ENCODE results near the gene ACOT11. TPM values are rescaled to one million over a fixed set of nuclear protein-coding genes. Genes with fewer than 3 reads are reported as not detected.
A peak's percentile ranks its signal among the peaks of the same experiment; 100 is the strongest.

Gene ACOT11
- total RNA-seq, 1 donor from 2014 or later, result 1.7 TPM

DNA sequence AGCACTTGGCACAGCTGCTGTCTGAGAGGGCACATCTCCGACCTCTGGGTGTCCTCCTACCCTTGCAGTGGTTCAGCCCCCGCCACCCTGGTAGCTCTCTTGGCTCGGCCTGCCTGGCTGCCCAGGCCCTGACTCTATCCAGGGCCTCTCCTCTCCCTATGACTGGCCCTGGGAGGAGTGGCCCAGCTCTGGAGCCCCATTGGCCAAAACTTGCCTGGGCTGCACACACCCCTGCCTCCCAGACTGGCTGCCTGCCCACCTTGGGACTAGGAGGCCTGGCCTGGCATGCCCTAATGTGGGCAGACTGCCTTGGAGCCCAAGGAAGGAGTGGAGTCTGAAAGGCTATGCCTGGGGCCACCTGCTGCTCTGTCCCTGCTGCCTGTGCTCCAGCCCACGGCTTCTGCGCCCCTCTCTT is 33.6 kb downstream of the ACOT11 start:
- Mint-ChIP-seq H3K4me1 (ENCODE audit: low read depth) (peaks cover 11% of the 10 kb centered on the region), H3K9me3 (ENCODE audit: low read depth) (no peaks in the 10 kb centered on the region), H3K4me3 (ENCODE audit: low read depth) (no peak overlapping the region), H3K36me3 (ENCODE audit: insufficient read depth) (no peaks in the 10 kb centered on the region), H3K27ac (no peak overlapping the region), H3K27me3 (no peaks in the 10 kb centered on the region)
- TF ChIP-seq, protein P1, sequence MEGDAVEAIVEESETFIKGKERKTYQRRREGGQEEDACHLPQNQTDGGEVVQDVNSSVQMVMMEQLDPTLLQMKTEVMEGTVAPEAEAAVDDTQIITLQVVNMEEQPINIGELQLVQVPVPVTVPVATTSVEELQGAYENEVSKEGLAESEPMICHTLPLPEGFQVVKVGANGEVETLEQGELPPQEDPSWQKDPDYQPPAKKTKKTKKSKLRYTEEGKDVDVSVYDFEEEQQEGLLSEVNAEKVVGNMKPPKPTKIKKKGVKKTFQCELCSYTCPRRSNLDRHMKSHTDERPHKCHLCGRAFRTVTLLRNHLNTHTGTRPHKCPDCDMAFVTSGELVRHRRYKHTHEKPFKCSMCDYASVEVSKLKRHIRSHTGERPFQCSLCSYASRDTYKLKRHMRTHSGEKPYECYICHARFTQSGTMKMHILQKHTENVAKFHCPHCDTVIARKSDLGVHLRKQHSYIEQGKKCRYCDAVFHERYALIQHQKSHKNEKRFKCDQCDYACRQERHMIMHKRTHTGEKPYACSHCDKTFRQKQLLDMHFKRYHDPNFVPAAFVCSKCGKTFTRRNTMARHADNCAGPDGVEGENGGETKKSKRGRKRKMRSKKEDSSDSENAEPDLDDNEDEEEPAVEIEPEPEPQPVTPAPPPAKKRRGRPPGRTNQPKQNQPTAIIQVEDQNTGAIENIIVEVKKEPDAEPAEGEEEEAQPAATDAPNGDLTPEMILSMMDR (IDR thresholded peaks at IDR 0.05; ENCODE audit: unreplicated experiment), result no peak
- no peak for DNase-seq (ENCODE audit: low spot score, unreplicated experiment)

DNA sequence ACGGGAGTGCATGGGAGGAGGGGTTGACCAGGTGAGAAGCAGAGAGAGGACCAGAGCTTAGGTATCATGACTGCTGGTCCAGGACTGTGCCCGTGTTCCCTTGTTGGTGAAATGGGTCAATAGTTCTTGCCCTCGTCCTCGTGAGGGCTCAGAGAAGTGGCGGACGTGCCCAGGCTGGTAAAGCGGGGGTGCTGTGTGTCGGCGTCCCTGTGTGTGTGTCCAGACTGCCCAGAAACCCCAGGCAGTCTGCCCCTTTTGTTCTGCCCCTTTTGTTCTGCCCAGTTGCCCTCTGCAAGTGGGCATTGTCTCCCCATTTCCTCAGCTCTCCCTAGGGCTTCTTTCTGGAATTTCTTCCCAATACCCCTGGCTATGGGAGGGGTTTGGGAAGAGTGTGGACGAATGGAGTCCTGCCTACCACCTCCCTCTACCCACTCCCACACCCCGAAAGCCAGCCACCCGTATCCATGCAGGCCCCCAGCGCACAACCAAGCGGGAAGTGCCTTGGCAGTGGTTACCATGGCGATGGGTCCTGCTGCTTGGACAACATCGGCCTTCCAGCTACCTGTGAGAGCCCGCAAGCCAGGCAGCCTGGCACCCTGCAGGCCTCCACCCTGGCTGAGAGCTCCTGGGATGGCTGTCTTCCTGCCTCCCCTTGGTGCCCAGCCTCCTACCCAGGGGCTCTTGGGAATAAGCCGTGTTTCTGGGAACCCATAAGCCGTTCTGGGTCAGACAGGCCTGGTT is 34.7 kb downstream of the ACOT11 start:
- Mint-ChIP-seq H3K27ac (no peak overlapping the region), H3K27me3 (no peaks in the 10 kb centered on the region), H3K4me3 (ENCODE audit: low read depth) (no peak overlapping the region), H3K36me3 (ENCODE audit: insufficient read depth) (no peaks in the 10 kb centered on the region), H3K4me1 (ENCODE audit: low read depth) (peaks cover 11% of the 10 kb centered on the region), H3K9me3 (ENCODE audit: low read depth) (no peaks in the 10 kb centered on the region)
- TF ChIP-seq, protein P1 (IDR thresholded peaks at IDR 0.05; ENCODE audit: unreplicated experiment), result no peak
- DNase-seq (ENCODE audit: low spot score, unreplicated experiment), result no peak

DNA sequence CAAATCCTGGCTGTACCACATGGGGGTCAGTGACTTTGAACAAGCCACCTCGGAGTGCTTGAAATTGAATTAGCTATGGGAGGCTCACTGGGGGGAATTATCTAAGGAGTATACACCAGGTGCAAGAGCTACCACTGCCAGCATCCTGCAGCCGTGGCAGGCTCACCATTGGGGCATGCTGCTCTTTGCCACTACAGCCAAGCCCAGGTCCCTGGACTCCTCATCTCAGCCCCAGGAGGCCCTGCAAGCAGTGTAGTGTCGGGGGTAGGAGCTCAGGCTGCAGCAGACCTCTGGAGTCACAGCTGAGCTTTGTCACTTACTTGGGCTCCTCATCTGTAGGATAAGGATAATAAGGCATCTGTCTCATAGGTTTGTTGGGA is 35.3 kb downstream of the ACOT11 start:
- no peaks in the 10 kb centered on the region for H3K36me3 Mint-ChIP-seq (ENCODE audit: insufficient read depth)
- H3K9me3 Mint-ChIP-seq (ENCODE audit: low read depth), result no peaks in the 10 kb centered on the region
- TF ChIP-seq, protein P1 (IDR thresholded peaks at IDR 0.05; ENCODE audit: unreplicated experiment), result no peak

DNA sequence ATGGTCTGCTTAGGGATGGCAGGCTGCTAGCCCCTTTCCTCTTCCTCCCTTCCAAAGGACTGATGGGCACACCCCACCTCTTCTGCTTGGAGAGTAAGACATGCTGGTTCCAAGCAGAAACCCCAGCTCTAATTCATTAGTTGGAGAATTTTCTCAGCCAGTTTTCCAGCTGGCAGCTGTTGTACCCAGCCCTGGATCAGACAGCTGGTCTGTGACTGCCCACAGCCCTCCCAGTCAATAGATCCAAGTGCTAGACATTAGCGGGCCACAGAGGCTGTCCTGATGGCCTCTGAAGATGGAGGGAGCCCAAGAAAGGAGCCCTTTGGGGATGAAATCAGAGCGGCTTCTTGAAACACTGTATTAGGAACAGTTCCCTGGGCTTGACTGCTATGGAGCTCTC is 35.8 kb downstream of the ACOT11 start:
- TF ChIP-seq, protein P1 (IDR thresholded peaks at IDR 0.05; ENCODE audit: unreplicated experiment), result no peak

More for the DNA sequence above, 35.3 kb downstream of the ACOT11 start:
- Mint-ChIP-seq H3K27me3 (no peaks in the 10 kb centered on the region), H3K4me3 (ENCODE audit: low read depth) (no peak overlapping the region), H3K4me1 (ENCODE audit: low read depth) (peaks cover 11% of the 10 kb centered on the region), H3K27ac (no peak overlapping the region)
- no peak for DNase-seq (ENCODE audit: low spot score, unreplicated experiment)

DNA sequence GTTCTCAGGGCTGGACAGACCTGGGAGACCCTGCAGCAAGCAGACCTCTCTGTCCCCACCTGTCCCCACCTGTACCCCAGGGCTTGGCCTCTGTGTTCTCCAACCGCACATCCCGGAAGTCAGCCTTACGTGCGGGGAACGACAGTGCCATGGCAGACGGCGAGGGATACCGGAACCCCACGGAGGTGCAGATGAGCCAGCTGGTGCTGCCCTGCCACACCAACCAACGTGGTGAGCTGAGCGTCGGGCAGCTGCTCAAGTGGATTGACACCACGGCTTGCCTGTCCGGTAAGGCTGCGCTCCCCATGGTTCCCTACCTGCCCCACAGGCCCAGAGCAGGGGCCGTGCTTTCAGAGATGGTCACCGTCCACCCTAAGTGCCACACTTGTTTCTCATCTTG is 36.5 kb downstream of the ACOT11 start:
- no peak for DNase-seq (ENCODE audit: low spot score, unreplicated experiment)
- H3K9me3 Mint-ChIP-seq (ENCODE audit: low read depth), result no peaks in the 10 kb centered on the region
- TF ChIP-seq, protein P1 (IDR thresholded peaks at IDR 0.05; ENCODE audit: unreplicated experiment), result no peak
- H3K36me3 Mint-ChIP-seq (ENCODE audit: insufficient read depth), result no peaks in the 10 kb centered on the region
- peaks cover 5% of the 10 kb centered on the region for H3K4me1 Mint-ChIP-seq (ENCODE audit: low read depth)
- H3K27me3 Mint-ChIP-seq, result no peaks in the 10 kb centered on the region
- H3K4me3 Mint-ChIP-seq (ENCODE audit: low read depth), result no peak overlapping the region
- H3K27ac Mint-ChIP-seq, result peak overlapping the region; percentile 84

More for the DNA sequence above, 35.8 kb downstream of the ACOT11 start:
- no peaks in the 10 kb centered on the region for H3K9me3 Mint-ChIP-seq (ENCODE audit: low read depth)
- H3K4me1 Mint-ChIP-seq (ENCODE audit: low read depth), result peaks cover 10% of the 10 kb centered on the region
- H3K36me3 Mint-ChIP-seq (ENCODE audit: insufficient read depth), result no peaks in the 10 kb centered on the region
- no peak overlapping the region for H3K27ac Mint-ChIP-seq
- no peak overlapping the region for H3K4me3 Mint-ChIP-seq (ENCODE audit: low read depth)
- H3K27me3 Mint-ChIP-seq, result no peaks in the 10 kb centered on the region
- DNase-seq (ENCODE audit: low spot score, unreplicated experiment), result no peak

All from progenitor cell of endocrine pancreas (in vitro differentiated cells).